ENCODE data around the gene TRPC4. TPM values are rescaled to one million over a fixed set of nuclear protein-coding genes. Genes with fewer than 3 reads are reported as not detected.

Gene TRPC4
- total RNA-seq, 1 experiment from 2014 or later = 8.0 TPM

DNA sequence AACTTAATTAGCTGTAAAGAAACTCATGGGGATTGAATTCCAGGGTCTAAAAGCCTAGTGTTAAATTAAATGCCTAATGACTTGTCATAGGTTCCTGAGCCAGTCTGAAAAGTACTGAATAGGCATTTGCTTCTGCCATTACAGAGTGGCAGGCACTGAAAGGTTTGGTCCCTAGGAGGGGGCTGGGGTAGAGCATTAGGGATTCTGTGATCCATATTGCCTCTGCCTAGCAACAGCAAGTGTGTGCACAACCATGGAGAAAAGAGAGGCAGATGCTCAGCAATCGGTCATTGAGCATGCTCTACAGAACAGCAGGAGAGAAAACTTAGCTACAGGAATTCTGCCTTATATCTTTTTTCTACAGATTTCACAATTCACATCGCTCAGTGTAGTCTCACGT, 133.5 kb downstream of the TRPC4 start (continued):
- TF ChIP-seq TEAD4 (CRISPR knock-in tag; IDR thresholded peaks at IDR 0.05) (no peak), USF2 (CRISPR knock-in tag; IDR thresholded peaks at IDR 0.05) (no peak), ZNF232 (CRISPR knock-in tag; IDR thresholded peaks at IDR 0.05) (no peak), GABPB1 (CRISPR knock-in tag; IDR thresholded peaks at IDR 0.05) (no peak)
- TF ChIP-seq, protein P1, sequence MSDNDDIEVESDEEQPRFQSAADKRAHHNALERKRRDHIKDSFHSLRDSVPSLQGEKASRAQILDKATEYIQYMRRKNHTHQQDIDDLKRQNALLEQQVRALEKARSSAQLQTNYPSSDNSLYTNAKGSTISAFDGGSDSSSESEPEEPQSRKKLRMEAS (CRISPR knock-in tag; IDR thresholded peaks at IDR 0.05) = no peak

DNA sequence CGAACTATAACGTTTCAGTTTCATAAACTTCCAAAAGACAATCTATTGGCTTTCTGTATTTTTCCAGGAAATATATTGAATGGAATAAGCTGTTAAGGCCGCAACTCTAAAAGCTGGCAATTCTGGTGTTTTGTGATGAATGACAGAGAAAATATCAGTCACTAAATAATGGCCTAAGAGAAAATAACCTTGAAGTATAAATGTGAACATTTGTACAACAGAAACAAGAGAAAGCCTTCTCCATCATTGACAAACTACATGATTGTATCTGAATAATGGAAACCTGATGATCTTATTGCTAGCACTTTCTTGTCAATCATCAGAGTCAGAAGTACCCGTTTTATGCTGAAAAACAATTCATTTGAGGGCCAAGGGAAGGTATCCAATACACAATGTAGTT, 134.3 kb downstream of the TRPC4 start:
- DNase-seq (ENCODE audit: low spot score) = no peak
- Mint-ChIP-seq H3K27ac (no peak overlapping the region), H3K9me3 (no peaks in the 10 kb centered on the region), H3K4me3 (no peak overlapping the region), H3K4me1 (no peaks in the 10 kb centered on the region), H3K36me3 (no peaks in the 10 kb centered on the region), H3K27me3 (ENCODE audit: low read depth) (no peaks in the 10 kb centered on the region)
- POLR2A ChIA-PET = no interaction called here
- TF ChIP-seq CDX4 (CRISPR knock-in tag; IDR thresholded peaks at IDR 0.05; ENCODE audit: borderline replicate concordance) (no peak), FOXP1 (CRISPR knock-in tag; IDR thresholded peaks at IDR 0.05; ENCODE audit: borderline replicate concordance) (no peak), IRF2 (CRISPR knock-in tag; IDR thresholded peaks at IDR 0.05; ENCODE audit: borderline replicate concordance, low read depth) (no peak), FOXK1 (CRISPR knock-in tag; IDR thresholded peaks at IDR 0.05) (no peak), JUN (CRISPR knock-in tag; IDR thresholded peaks at IDR 0.05) (no peak), ELF4 (CRISPR knock-in tag; IDR thresholded peaks at IDR 0.05; ENCODE audit: low read depth) (no peak), GABPB1 (CRISPR knock-in tag; IDR thresholded peaks at IDR 0.05) (no peak), ZBTB21 (CRISPR knock-in tag; IDR thresholded peaks at IDR 0.05; ENCODE audit: borderline replicate concordance) (no peak), OVOL2 (CRISPR knock-in tag; IDR thresholded peaks at IDR 0.05; ENCODE audit: borderline replicate concordance) (no peak), TCF7 (CRISPR knock-in tag; IDR thresholded peaks at IDR 0.05; ENCODE audit: low read depth) (no peak), TEAD4 (CRISPR knock-in tag; IDR thresholded peaks at IDR 0.05) (no peak)
- TF ChIP-seq, protein P2, sequence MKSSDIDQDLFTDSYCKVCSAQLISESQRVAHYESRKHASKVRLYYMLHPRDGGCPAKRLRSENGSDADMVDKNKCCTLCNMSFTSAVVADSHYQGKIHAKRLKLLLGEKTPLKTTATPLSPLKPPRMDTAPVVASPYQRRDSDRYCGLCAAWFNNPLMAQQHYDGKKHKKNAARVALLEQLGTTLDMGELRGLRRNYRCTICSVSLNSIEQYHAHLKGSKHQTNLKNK (CRISPR knock-in tag; IDR thresholded peaks at IDR 0.05) = no peak
- TF ChIP-seq, protein P3, sequence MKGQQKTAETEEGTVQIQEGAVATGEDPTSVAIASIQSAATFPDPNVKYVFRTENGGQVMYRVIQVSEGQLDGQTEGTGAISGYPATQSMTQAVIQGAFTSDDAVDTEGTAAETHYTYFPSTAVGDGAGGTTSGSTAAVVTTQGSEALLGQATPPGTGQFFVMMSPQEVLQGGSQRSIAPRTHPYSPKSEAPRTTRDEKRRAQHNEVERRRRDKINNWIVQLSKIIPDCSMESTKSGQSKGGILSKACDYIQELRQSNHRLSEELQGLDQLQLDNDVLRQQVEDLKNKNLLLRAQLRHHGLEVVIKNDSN (CRISPR knock-in tag; IDR thresholded peaks at IDR 0.05) = no peak
- CTCF ChIA-PET = no interaction called here
- no peak for ATAC-seq

GRCh38 chr13:37729876-37730275, 139.7 kb downstream of the TRPC4 start:
- Mint-ChIP-seq H3K4me1 (peaks cover 4% of the 10 kb centered on the region; the same call in 1 of the 2 replicates), H3K9me3 (no peaks in the 10 kb centered on the region), H3K4me3 (no peak overlapping the region), H3K27ac (no peak overlapping the region), H3K36me3 (no peaks in the 10 kb centered on the region), H3K27me3 (ENCODE audit: low read depth) (no peaks in the 10 kb centered on the region)
- DNase-seq (ENCODE audit: low spot score) = no peak
- ChIA-PET CTCF (no interaction called here), POLR2A (no interaction called here)
- ATAC-seq = no peak
- no peak for TF ChIP-seq ZNF512 (CRISPR knock-in tag; IDR thresholded peaks at IDR 0.05; ENCODE audit: borderline replicate concordance)
- TF ChIP-seq, protein P4, sequence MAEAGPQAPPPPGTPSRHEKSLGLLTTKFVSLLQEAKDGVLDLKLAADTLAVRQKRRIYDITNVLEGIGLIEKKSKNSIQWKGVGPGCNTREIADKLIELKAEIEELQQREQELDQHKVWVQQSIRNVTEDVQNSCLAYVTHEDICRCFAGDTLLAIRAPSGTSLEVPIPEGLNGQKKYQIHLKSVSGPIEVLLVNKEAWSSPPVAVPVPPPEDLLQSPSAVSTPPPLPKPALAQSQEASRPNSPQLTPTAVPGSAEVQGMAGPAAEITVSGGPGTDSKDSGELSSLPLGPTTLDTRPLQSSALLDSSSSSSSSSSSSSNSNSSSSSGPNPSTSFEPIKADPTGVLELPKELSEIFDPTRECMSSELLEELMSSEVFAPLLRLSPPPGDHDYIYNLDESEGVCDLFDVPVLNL (CRISPR knock-in tag; IDR thresholded peaks at IDR 0.05; ENCODE audit: borderline replicate concordance, low read depth) = no peak
- TF ChIP-seq AR (CRISPR knock-in tag; IDR thresholded peaks at IDR 0.05) = no peak
- no peak for TF ChIP-seq NR1H2 (CRISPR knock-in tag; IDR thresholded peaks at IDR 0.05)
- TF ChIP-seq, protein P5, sequence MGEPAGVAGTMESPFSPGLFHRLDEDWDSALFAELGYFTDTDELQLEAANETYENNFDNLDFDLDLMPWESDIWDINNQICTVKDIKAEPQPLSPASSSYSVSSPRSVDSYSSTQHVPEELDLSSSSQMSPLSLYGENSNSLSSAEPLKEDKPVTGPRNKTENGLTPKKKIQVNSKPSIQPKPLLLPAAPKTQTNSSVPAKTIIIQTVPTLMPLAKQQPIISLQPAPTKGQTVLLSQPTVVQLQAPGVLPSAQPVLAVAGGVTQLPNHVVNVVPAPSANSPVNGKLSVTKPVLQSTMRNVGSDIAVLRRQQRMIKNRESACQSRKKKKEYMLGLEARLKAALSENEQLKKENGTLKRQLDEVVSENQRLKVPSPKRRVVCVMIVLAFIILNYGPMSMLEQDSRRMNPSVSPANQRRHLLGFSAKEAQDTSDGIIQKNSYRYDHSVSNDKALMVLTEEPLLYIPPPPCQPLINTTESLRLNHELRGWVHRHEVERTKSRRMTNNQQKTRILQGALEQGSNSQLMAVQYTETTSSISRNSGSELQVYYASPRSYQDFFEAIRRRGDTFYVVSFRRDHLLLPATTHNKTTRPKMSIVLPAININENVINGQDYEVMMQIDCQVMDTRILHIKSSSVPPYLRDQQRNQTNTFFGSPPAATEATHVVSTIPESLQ (CRISPR knock-in tag; IDR thresholded peaks at IDR 0.05) = no peak
- TF ChIP-seq ATF1 (CRISPR knock-in tag; IDR thresholded peaks at IDR 0.05) = no peak
- TF ChIP-seq SMAD4 (CRISPR knock-in tag; IDR thresholded peaks at IDR 0.05) = no peak
- no peak for TF ChIP-seq NFE2L1 (CRISPR knock-in tag; IDR thresholded peaks at IDR 0.05)

All from WTC11 (cell line).